ENCODE measurements around the gene SLC6A11. TPM values are rescaled to one million over a fixed set of nuclear protein-coding genes. Genes with fewer than 3 reads are reported as not detected.

SLC6A11 gene
- total RNA-seq, 4 donors from 2014 or later, result 6.2 to 13.4 (median 9.5) TPM

- Histone ChIP-seq H3K4me1 (peaks cover 8 to 54% (median 19%) of the 10 kb centered on the region in 3 donors), H3K36me3 (no peaks in the 10 kb centered on the region), H3K27ac (peak overlapping the region; percentile 87 to 92 (median 90)), H3K4me3 (peak overlapping the region; percentile 15 to 55 (median 36)), H3K27me3 (no peaks in the 10 kb centered on the region), H3K9me3 (peaks cover 0 to 1% (median 0%) of the 10 kb centered on the region in 3 donors)
- WGBS, 2 donors, result 27 to 50% methylated on average over 6 to 9 of the region's 16 CpGs
- intact Hi-C loops (cut with DNase I), result no loop called here
- no peak for TF ChIP-seq CTCF (IDR thresholded peaks at IDR 0.05)
- TF ChIP-seq POLR2A (IDR thresholded peaks at IDR 0.05), result peak in 1 of 4 donors; percentile 23
- DNase-seq, result no peak
These were observed 110.9 kb downstream of the SLC6A11 start for GRCh38 chr3:10926811-10927521.

GRCh38 chr3:10927551-10927950 lies 111.5 kb downstream of the SLC6A11 start:
- Histone ChIP-seq H3K4me1 (peaks cover 8 to 60% (median 20%) of the 10 kb centered on the region in 3 donors), H3K9me3 (no peaks in the 10 kb centered on the region), H3K27ac (peak overlapping the region; percentile 87 to 92 (median 90)), H3K4me3 (peak overlapping the region in 1 of 4 donors; percentile 55), H3K27me3 (no peaks in the 10 kb centered on the region), H3K36me3 (no peaks in the 10 kb centered on the region)
- TF ChIP-seq CTCF (IDR thresholded peaks at IDR 0.05) (no peak), POLR2A (IDR thresholded peaks at IDR 0.05) (no peak)
- DNase-seq, result no peak
- intact Hi-C loops (cut with DNase I), result no loop called here
- WGBS, 2 donors, result 36 to 53% methylated on average over 3 of the region's 4 CpGs

GRCh38 chr3:10928407-10928960 lies 112.5 kb downstream of the SLC6A11 start:
- Histone ChIP-seq H3K4me1 (peaks cover 16 to 65% (median 30%) of the 10 kb centered on the region in 3 donors), H3K27me3 (no peaks in the 10 kb centered on the region), H3K36me3 (no peaks in the 10 kb centered on the region), H3K9me3 (no peaks in the 10 kb centered on the region), H3K27ac (peak overlapping the region; percentile 87 to 92 (median 90)), H3K4me3 (no peak overlapping the region)
- intact Hi-C loops (cut with DNase I), result no loop called here
- DNase-seq, result no peak
- 22 to 49% methylated on average over 4 of the region's 9 CpGs for WGBS, 2 donors
- TF ChIP-seq CTCF (IDR thresholded peaks at IDR 0.05), result no peak
- TF ChIP-seq POLR2A (IDR thresholded peaks at IDR 0.05), result no peak

- Histone ChIP-seq H3K4me3 (no peak overlapping the region), H3K4me1 (peaks cover 19 to 70% (median 35%) of the 10 kb centered on the region in 3 donors), H3K27ac (peak overlapping the region; percentile 87 to 92 (median 90)), H3K27me3 (no peaks in the 10 kb centered on the region), H3K36me3 (no peaks in the 10 kb centered on the region), H3K9me3 (no peaks in the 10 kb centered on the region)
- DNase-seq, result no peak
- intact Hi-C loops (cut with DNase I), result no loop called here
- 90 to 91% methylated on average over 8 to 9 of the region's 17 CpGs for WGBS, 2 donors
- TF ChIP-seq CTCF (IDR thresholded peaks at IDR 0.05) (no peak), POLR2A (IDR thresholded peaks at IDR 0.05) (no peak)
These were observed 113.0 kb downstream of the SLC6A11 start for GRCh38 chr3:10928961-10929471.

Measured in esophagus squamous epithelium (tissue), 5 donors.